HG02870 (cell line): ENCODE measurements around the gene TCERG1.

Experiments used
- ATAC-seq: cut with Tn5 transposase; IDR thresholded peaks from one replicate; pipeline ENCODE4 v1.9.1; 2021; ENCODE audit warnings: mild to moderate bottlenecking, moderate library complexity; ENCODE audit not compliant: unreplicated experiment

TCERG1 gene

GRCh38 chr5:146451411-146451810 lies 4.3 kb downstream of the TCERG1 start:
- ATAC-seq, result no peak

GRCh38 chr5:146457431-146457830 lies 10.3 kb downstream of the TCERG1 start:
- no peak for ATAC-seq

DNA sequence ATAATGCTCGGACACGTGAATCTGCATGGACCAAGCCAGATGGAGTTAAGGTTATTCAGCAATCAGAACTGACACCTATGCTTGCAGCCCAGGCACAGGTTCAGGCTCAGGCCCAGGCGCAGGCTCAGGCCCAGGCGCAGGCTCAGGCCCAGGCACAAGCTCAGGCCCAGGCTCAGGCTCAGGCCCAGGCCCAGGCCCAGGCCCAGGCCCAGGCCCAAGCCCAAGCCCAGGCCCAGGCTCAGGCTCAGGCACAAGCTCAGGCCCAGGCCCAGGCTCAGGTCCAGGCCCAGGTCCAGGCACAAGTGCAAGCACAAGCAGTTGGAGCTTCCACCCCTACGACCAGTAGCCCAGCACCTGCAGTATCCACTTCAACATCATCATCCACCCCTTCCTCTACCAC lies 11.8 kb downstream of the TCERG1 start:
- ATAC-seq, result no peak

DNA sequence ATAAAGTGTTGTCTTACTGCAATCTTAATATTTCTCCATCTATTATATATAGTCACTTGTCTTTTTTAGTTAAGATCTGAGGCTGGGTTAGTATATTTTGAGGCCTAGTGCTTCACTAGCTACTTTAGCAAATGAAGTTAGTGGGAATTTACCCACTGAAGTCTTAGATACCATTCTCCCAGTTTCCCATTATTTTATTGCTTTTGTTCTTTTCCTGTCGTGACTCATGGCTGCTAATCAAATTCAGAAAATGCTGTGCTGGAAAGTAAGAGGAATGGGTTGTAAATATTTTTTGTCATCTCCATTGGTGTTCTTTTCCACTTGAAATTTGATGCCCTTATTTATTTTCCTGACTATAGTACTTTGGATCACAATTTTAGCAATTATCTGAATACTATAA lies 14.2 kb downstream of the TCERG1 start:
- ATAC-seq, result no peak

- no peak for ATAC-seq
Measured at GRCh38 chr5:146463446-146463845, 16.3 kb downstream of the TCERG1 start.

GRCh38 chr5:146466521-146467349 lies 19.6 kb downstream of the TCERG1 start:
- no peak for ATAC-seq

DNA sequence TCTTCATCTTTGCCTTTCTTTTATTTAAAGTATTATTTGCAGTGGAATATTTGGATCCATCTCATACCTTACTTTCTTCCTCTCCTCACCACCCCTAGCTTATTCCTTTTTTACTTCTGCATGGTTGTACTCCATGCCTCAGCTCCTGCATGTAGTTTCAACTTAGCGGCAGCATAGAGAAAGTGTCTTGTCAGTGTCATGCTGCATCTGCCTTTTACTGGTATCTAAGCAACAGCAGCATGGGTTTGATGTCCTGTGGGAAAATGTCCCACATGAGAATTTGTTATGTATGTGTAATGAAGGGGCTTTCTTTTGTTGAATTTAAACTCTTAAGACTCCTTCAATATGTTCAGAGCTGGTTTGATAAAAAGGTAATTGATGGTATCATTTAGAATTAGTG lies 20.6 kb downstream of the TCERG1 start:
- ATAC-seq, result no peak

GRCh38 chr5:146474065-146474464 lies 26.9 kb downstream of the TCERG1 start:
- no peak for ATAC-seq

- ATAC-seq, result no peak
Measured at GRCh38 chr5:146475190-146475780, 28.2 kb downstream of the TCERG1 start.

DNA sequence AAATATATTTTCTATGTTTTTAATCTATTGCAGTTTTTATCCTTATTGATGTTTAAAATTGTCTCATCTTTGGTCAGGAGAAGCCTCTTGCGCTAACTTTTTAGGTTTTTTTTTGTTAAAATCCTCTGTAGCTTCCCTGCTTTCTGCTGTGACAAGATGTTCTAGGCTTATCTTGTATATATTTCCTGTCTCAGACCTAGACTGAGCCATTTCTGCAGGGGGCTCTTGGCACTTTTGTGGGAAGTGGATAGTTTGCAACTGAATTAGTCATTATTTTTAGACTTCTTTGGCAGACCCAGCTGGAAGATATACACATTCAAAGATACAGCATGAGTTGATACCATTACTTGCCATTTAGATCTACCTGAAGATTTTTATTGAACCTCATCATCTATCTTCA lies 28.8 kb downstream of the TCERG1 start:
- no peak for ATAC-seq

DNA sequence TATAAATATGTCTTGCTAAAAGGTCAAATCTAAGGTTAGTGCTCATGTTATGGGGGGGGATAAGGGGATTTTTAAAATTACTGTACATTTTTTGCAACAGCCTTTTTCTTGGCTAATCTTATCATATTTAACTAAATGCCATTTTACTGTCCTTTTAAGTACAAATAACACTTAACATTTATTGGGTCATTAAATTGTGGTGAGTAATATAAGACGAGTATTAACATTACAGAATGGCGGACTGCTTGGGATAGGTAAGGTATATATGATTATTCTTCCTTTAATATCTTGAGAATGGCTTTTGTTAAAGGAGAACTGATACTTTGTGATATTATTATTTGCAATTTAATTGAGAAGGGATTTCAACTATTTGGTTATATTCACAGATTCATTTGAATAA lies 35.6 kb downstream of the TCERG1 start:
- ATAC-seq, result no peak

DNA sequence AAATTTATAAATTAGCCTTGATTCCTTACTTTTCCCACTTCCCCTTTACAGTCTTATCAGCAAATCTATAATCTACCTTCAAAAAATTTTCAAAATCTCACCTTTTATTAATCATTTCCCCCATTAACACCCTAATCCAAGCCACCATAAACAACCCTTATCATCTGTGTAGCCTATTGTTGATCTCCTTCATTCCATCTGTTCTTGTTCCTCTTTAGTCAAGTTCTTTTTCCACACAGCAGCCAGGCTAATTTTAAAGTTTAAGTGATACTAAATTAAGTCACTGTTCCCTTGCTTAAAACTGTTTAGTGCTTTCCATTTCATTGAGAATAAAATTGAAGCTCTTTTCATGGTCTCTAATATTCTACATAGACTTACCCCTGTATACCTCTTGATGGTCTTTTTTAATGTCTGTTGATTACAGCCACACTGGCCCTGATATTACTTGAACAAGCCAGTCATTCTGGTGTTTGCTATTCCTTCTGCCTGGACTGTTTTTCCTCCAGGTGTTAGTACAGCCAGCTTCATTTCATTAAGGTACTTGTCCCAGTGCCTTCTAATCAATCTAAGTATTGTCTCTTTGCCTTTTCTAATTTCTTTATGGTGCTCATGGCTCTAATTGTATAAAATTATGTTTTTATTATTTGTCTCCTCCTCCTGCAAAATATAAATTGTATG lies 37.7 kb downstream of the TCERG1 start:
- no peak for ATAC-seq

DNA sequence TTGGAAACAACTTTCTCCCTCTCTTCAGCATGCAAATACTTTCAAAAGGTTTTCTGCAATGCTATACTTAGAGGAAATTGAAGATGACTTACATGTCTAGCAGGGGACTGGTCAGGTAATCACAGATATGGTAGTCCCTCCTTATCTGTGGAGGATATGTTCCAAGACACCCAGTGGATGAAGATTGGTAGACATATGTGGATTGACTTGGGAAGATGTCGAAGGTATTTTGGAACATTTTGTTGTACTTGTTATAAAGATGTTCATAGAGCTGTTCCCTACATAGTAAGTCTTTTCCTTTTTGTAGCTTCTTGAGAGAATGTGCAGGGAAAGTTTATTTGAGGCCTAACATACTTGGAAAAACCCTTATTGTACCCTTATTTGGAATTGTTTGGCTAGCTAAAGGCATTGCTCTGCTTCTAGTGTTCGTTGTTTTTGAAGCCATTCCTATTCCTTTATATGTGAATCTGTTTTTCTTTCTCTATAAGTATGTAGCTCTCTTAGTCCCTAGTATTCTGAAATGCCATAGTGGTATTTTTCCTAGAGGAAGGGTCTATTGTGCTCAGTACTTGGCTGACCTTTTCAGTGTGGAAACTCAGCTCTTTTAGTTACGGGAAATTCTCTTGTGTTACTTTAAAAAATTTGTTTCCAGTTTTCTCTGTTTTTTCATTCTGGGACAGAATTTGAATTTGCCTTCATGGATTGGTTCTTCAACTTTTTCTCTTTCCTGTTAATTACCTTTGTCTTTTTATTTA lies 43.1 kb downstream of the TCERG1 start:
- no peak for ATAC-seq

- no peak for ATAC-seq
Measured at GRCh38 chr5:146494656-146495055, 47.5 kb downstream of the TCERG1 start.

DNA sequence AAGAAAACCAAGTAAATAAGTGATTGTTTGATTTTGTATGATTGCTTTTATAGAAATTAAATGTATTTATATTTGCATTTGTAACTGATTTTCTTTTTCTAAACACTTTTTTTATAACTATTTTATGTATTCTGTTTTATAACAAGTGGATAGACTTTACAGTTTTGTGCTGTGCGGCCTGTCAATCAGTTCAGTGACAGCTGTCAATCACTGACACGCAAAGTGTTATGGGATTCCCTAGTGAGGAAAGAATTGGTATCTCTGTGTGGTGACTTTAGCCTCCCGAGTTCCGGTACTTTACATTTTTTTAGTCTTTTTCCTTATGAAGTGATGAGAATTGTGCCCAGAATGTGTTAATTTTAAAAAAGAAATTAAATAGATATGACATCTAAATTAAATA lies 52.5 kb downstream of the TCERG1 start:
- no peak for ATAC-seq

DNA sequence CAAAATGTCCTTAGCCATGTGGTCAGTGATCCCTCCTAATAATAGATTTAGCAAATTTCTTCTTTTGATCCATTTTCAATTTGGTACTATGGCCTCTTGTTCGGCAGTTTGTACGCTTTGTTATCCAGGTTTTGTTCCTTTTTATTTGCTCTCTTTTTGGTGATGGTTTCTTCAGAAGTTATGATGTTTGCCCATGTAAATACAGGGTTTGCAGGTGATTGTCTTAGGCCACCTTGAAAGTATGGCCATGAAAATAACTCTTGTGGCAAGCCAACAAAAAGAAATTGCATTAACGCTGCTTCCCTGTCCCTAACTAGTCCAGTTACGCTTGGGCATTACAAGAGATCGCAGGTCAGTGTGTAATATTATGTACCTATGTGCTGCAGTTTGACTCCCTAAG lies 60.3 kb downstream of the TCERG1 start:
- no peak for ATAC-seq

GRCh38 chr5:146510559-146511125 lies 63.5 kb downstream of the TCERG1 start:
- no peak for ATAC-seq

- no peak for ATAC-seq
Measured at GRCh38 chr5:146513462-146513861, 66.3 kb downstream of the TCERG1 start.

GRCh38 chr5:146514575-146514974 lies 67.4 kb downstream of the TCERG1 start:
- ATAC-seq, result no peak

DNA sequence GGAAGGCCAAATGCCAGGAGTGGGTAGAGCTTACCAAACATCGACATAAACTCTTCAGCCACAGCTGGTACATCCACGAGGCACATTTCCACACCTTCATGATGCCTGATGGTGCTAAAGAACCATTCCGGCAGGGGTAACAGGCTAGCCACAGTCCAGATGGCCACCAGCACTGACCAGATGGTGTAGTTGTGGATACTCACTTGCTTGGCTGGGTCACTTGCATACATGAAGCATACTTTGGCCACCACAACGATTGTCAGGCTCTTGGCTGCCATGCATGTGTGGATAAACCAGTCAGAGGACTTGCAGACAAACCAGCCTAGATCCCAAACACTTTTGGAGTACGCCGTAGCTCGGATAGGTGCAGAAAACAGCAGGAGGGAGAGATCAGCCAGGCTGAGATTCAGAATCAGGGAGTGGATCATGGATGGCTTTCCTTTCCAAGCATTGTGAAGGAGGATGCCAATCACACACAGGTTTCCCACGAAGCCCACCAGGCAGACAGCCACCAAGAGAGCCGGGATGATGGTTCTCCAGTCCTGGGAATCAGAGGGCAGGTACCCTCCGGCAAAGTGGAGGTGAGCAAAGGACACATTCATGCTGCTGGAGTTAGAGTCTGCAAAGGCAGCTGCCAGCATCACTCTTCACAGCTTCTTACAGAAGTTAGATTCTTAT lies 68.5 kb downstream of the TCERG1 start:
- ATAC-seq, result no peak

DNA sequence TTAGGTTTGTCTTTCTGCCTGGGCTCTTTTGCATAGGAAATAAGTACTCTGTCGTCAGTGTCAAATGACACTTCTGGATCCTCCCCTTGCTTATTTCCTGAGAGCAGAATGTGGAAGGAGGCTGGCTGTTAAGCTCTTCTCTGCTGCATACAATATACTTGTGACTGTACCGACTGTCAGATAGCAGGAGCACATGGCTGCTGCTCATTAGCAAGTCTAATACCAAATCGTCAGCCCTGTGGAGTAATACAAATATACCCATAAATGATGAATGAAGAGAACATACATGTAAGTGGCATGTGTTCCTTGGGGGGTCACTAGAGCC lies 69.0 kb downstream of the TCERG1 start, which contains the start of gene GPR151:
Gene GPR151, minus strand, starts transcription at position 40 of the 325 bp plus-strand sequence. CDS start 77 bp downstream, outside the sequence.
- no peak for ATAC-seq
